ENCODE data around the gene HPS5.

- TF ChIP-seq EZH2 (IDR thresholded peaks at IDR 0.05; ENCODE audit: low read depth) = no peak
- TF ChIP-seq CTCF (conservative IDR thresholded peaks at IDR 0.05) = no peak
Observed at GRCh38 chr11:18288911-18289310, 33.0 kb downstream of the HPS5 start.

Data from PC-9 (cell line).